Activated CD4-positive, alpha-beta T cell treated with anti-CD3 and anti-CD28 coated beads, Interleukin-2, Interleukin-6, amounts not matched to agents 100 ng/mL and 50 ng/mL, durations not matched to agents 16 hours and 8 hours (primary cell): ENCODE results near the gene CCDC175.

Experiments used
- DNase-seq: peaks from one replicate; pipeline ENCODE4 v3.0.0-alpha.2; 2020

The CCDC175 gene

GRCh38 chr14:59481407-59481806 is 95.2 kb downstream of the CCDC175 start:
- DNase-seq = no peak

GRCh38 chr14:59480166-59480565 is 96.4 kb downstream of the CCDC175 start:
- DNase-seq = no peak

GRCh38 chr14:59478540-59478939 is 98.1 kb downstream of the CCDC175 start:
- no peak for DNase-seq

- no peak for DNase-seq
Measured at GRCh38 chr14:59475709-59476108, 100.9 kb downstream of the CCDC175 start.

- DNase-seq = no peak
Measured at GRCh38 chr14:59474172-59474571, 102.4 kb downstream of the CCDC175 start.

- peak; percentile 39 for DNase-seq
Measured at GRCh38 chr14:59465316-59466135, 111.1 kb downstream of the CCDC175 start, which contains the start of gene GPR135. Gene GPR135 (minus strand): TSS chr14:59465380. CDS start chr14:59465226, 154 bp downstream.

GRCh38 chr14:59464486-59465315 is 111.9 kb downstream of the CCDC175 start:
- peak; percentile 48 for DNase-seq

- peak; percentile 46 for DNase-seq
Measured at GRCh38 chr14:59463787-59464485, 112.7 kb downstream of the CCDC175 start.

- DNase-seq = no peak
Measured at GRCh38 chr14:59461891-59462290, 114.7 kb downstream of the CCDC175 start.

GRCh38 chr14:59460378-59460777 is 116.2 kb downstream of the CCDC175 start:
- DNase-seq = no peak

GRCh38 chr14:59458486-59458885 is 118.1 kb downstream of the CCDC175 start:
- no peak for DNase-seq

- no peak for DNase-seq
Measured at GRCh38 chr14:59455411-59455810, 121.2 kb downstream of the CCDC175 start.
